GM21423 (cell line): ENCODE data around the gene UMODL1.
"Not testable (repeated sequence)": the region's sequence is repeated elsewhere in the genome, so short reads cannot be mapped to it uniquely, and the experiment has no call there.

Experiments
- ATAC-seq: cut with Tn5 transposase; IDR thresholded peaks from one replicate; pipeline ENCODE4 v1.9.1; 2021; ENCODE audit warnings: mild to moderate bottlenecking, moderate library complexity; ENCODE audit not compliant: unreplicated experiment

UMODL1 gene

GRCh38 chr21:42078247-42079007, 7.3 kb downstream of the UMODL1 start:
- ATAC-seq, result not testable (repeated sequence)

DNA sequence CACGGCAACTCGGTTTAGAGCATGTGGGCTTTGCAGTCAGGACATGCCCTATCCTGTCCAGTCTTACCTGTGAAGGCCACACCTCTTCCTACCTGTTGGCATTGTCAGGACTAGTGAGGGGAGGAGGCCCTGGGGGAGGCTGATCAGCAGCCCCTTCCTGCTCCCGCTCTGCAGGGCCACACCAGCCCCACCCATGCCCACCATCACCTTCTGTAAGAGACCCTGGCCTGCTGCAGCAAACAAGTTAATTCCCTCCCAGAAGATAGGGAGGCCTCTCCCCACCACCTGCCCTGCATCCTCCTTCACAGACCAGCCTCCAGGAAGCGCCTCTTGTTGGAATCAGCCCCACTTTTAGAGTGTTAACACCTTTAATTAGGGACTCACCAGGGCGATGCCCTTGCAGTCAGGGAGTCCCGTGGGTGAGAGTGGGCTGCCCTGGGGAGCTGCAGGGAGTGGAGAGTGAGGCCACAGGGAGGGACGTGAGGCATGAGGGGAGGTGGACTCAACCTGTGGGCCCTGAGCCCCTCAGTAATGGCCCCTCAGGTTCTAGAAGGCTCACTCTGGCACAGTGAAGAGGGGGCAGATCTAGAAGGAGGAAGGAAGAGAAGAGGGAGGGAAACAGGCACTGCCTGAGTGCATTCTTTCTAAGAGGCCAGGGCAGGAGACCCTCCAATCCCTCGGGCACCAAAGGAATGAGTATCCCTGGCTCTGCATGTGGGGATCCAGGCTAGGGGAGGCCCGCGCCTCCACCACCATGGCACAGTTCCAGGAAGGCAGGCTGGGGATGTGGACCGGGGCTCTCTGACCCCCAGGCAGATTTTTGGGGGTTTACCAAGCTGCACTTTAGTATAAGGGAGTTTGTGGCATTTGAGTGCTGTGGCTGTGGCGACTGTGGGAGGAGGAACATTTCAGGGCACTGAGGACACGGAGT, 8.2 kb downstream of the UMODL1 start:
- ATAC-seq, result no peak

DNA sequence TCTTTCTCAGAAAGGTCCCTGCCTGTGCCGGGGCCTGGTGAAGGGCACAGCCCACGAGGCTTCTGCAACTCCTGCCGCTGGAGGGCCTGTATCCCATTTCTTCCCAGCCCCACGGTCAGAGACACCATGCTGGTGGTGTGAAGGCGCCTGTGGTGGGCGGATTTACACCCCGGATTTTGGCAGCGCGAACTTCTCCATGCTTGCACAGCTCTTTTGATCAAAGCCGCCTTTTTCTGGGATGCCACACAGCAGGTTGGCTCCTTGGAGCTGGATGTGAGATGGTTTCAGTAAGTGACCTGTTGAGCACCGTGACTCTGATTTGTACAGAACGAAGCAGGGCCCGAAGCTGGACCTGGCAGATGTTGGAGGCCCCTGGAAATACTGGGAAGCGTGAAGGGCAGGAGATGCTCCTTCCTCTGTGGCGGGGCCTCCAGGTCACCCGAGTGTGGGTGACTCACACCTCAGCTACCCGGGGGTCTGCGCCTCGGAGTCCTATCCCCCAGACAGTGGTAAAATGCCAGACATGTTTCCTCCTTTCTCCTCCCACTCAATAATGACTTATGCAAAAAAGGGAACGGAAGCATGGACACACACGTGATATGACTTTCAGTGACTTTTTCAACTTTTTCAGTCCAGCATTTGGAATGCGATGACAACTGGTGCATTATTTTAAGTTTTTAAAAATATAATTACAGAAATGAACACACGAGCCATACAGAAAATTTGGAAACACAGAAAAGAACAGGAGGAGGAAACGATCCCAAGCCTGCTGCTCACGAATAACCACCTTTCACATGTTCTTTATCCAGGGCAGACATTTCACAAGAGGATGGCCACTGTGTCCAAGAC, 9.0 kb downstream of the UMODL1 start:
- ATAC-seq, result no peak

DNA sequence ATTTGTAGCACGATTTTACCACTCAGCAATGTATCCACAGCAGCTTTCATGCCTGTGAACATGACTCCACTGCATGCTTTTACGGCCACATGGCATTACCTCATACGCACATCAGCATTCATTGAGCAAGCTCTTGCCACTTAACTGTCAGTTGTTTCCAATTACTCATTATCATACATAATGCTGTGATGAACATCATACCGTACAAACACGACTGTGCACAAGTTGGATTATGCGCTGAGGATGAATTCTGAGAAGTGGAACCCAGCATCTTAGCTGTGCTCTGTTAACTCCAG, 9.6 kb downstream of the UMODL1 start:
- ATAC-seq, result no peak

DNA sequence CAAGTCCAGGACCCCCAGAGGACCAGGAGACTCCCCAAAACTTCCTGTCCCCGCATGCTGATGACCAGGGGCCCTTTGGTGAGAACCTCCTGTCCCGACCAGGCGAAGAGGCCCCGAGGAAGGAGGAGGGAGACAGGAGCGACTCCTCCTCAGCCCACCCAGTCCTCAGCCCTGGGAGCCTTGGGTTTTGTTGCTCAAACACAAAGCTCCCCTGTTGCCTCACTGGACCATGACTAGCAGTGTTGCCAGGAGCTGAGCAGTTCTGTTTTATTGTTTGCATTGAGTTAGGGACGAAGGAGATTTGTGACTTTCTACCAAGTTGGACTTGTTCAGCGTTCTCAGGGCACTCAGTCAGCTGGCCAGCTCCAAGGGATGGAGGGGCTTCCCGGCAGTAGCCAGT, 10.0 kb downstream of the UMODL1 start:
- no peak for ATAC-seq

- no peak for ATAC-seq
Measured at GRCh38 chr21:42081931-42082381, 10.8 kb downstream of the UMODL1 start.

- ATAC-seq, result no peak
Measured at GRCh38 chr21:42082501-42083360, 11.6 kb downstream of the UMODL1 start.

DNA sequence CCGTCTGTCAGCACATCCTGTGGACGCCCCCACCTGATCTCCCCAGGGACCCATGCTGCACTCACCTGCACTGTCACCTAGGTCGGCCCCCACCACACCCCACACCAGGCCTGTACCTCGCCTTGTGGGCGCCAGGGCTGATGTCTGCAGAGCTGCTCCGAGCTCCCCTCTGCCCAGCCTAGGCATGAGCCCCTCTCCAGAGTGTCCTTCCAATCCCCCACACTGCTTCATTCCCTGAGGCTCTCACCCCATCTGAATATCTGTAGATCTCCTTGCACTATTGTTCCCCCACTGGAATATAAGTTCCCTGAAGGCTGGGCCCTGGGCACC, 12.2 kb downstream of the UMODL1 start:
- ATAC-seq, result no peak

- ATAC-seq, result no peak
Measured at GRCh38 chr21:42084079-42084478, 13.0 kb downstream of the UMODL1 start.

- ATAC-seq, result no peak
Measured at GRCh38 chr21:42085246-42086077, 14.3 kb downstream of the UMODL1 start.

DNA sequence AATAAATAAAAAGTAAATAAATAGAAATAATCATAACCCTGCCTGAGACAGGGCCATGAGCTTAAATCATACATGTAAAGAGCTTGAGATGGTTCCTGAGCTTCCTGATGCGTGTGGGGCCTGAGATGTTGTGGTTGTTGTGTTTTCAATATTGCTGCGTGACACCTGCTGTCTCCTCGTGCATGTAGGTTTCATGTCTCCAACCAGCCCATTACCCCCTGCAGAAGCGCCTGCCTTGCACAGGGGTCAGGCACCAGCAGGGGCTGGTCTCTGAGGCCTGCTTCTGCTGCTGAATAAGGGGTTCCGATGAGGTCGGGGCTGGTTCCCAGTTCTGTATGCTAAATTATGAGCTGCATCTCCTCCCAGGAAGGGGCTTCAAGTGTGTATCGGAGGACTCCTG, 15.9 kb downstream of the UMODL1 start:
- ATAC-seq, result no peak

DNA sequence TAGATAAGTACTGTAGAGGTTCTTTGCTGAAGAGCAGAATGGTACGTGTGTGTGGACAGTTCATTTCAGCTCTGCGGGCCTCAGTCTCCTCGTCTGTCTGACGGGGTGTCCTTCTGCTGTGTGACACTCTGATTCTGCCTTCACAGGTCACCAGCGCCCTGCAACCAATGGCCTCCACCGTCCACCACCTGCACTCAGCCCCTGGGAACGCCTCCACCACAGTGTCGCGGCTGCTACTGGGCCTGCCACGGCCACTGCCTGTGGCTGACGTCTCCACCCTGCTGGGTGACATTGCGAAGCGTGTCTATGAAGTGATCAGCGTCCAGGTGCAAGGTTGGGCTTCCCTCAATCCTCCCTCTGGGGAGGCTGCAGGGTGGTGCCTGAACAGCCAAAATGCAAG, 17.0 kb downstream of the UMODL1 start:
- ATAC-seq, result no peak

GRCh38 chr21:42088658-42089057, 17.5 kb downstream of the UMODL1 start:
- ATAC-seq, result no peak

DNA sequence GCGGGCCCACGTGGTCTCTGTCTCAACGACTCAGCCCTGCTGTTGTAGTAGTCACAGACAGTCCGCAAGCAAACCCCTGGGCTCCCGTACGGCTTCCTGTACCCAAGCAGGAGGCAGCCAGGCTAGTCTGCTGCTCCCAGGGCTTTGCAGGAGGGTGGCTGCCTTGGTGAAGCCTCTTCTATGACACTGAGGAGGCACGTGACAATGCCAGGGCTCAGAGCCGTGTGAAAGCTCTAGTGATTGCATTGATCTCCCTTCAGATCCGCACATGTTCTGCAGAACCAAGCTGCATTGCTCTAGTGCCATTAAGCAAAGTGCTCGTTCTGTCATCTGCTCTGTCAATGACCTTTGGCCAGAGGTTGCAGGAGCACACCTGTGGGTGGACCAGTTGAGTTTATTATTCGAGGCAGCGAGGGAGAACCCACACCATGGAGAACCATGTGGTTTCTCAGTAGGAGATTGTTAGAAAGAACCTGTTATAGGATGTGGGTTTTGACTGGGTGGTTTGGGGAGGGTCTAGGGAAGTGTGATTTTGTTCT, 18.0 kb downstream of the UMODL1 start:
- no peak for ATAC-seq

DNA sequence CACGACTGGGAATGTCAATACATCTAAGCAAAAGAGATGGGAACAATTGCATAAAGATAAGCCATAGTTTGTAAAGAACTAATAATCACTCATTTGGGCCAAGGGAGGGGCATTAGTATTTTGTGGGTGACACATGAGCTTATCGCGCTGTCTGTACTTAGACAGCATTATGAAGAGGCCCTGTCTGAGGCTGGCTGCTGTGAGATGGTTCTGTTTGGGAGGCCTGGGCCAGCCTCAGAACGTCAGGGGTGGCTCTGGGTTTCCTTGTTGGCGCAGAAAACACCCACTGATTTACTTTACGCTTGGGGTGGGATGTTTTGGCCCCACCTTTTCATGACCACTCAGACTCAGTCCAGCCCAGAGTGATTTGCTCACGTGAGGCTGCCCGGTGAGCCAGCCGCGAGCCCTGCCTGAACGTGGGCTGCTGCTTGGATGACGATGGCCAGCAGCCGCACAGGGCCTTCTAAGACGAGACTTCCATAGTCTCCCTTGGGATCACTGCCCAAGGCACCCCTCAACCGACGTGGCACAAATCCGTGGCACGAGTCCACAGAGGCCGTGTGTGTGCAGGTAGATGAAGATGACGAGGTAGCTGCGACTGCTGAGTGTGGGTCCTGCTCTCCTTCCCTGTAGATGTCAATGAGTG, 18.7 kb downstream of the UMODL1 start:
- ATAC-seq, result no peak

- ATAC-seq, result no peak
Measured at GRCh38 chr21:42091899-42092508, 20.9 kb downstream of the UMODL1 start.

GRCh38 chr21:42092771-42093170, 21.7 kb downstream of the UMODL1 start:
- ATAC-seq, result no peak

DNA sequence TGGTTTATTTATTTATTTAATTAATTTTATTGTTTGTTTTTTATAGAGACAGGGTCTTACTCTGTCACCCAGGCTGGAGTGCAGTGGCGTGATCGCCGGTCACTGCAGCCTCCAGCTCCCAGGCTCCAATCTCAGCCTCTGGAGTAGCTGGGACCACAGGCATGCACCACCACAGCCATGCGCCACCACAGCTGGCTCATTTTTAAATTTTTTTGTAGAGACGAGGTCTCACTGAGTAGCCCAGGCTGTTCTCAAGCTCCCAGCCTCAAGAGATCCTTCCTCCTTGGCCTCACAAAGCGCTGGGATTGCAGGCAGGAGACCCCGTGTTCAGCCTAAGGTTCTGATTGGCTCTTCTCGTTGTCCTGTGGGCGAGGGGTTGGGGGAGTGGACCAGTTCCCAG, 22.1 kb downstream of the UMODL1 start:
- ATAC-seq, result no peak
